Smooth muscle cell (in vitro differentiated cells): ENCODE measurements around the gene NPS. TPM values are rescaled to one million over a fixed set of nuclear protein-coding genes. Genes with fewer than 3 reads are reported as not detected.

Experiments used
- DNase-seq: peaks from one replicate; lab custom pipeline; 2025; ENCODE audit not compliant: unreplicated experiment; lab: John Stamatoyannopoulos, UW
- H2AFZ ChIP-seq: fragments of 200-600 bp; sonication (generic); 2 replicates; pipeline ENCODE4 v1.6.0; 2016; ENCODE audit warnings: antibody characterized with exemption, low read depth, mild to moderate bottlenecking
- H3F3A ChIP-seq: fragments of 200-600 bp; sonication (generic); 2 replicates; pipeline ENCODE4 v1.6.0; 2017; ENCODE audit warnings: antibody characterized with exemption, low read depth
- H3K27ac ChIP-seq: fragments of 200-600 bp; sonication (generic); 2 replicates; pipeline ENCODE4 v1.5.1; 2016; ENCODE audit warnings: low read depth, mild to moderate bottlenecking
- H3K27me3 ChIP-seq: fragments of 200-600 bp; sonication (generic); 2 replicates; pipeline ENCODE4 v1.6.1; 2016; ENCODE audit warnings: low read depth, mild to moderate bottlenecking
- H3K36me3 ChIP-seq: fragments of 200-600 bp; sonication (generic); 2 replicates; pipeline ENCODE4 v1.5.1; 2016; ENCODE audit warnings: low read depth
- H3K4me1 ChIP-seq: fragments of 200-600 bp; sonication (generic); 2 replicates; pipeline ENCODE4 v1.5.1; 2016; ENCODE audit warnings: low read depth
- H3K4me2 ChIP-seq: fragments of 200-600 bp; sonication (generic); 2 replicates; pipeline ENCODE4 v1.6.0; 2016; ENCODE audit warnings: mild to moderate bottlenecking
- H3K4me3 ChIP-seq: fragments of 200-600 bp; sonication (generic); 2 replicates; pipeline ENCODE4 v1.5.1; 2016; ENCODE audit warnings: mild to moderate bottlenecking
- H3K79me2 ChIP-seq: fragments of 200-600 bp; sonication (generic); 2 replicates; pipeline ENCODE4 v1.6.0; 2016; ENCODE audit warnings: low read depth, mild to moderate bottlenecking
- H3K9ac ChIP-seq: fragments of 200-600 bp; sonication (generic); 2 replicates; pipeline ENCODE4 v1.6.0; 2016; ENCODE audit warnings: low read depth
- H3K9me3 ChIP-seq: fragments of 200-600 bp; sonication (generic); replicated peaks from 2 replicates; pipeline ENCODE4 v1.5.1; 2016; ENCODE audit warnings: low read depth
- H4K20me1 ChIP-seq: fragments of 200-600 bp; sonication (generic); 2 replicates; pipeline ENCODE4 v1.6.0; 2016; ENCODE audit warnings: low read depth
- CTCF ChIP-seq: fragments of 200-600 bp; sonication (generic); IDR thresholded peaks from 2 replicates; pipeline ENCODE4 v1.5.1; 2017; ENCODE audit warnings: borderline replicate concordance, mild to moderate bottlenecking, antibody characterized with exemption; ENCODE audit not compliant: insufficient read depth, poor library complexity, severe bottlenecking
- WGBS: methylation state at CpG from one replicate; pipeline ENCODE4 v1.1.7; 2016; ENCODE audit warnings: low lambda C conversion rate; 5-methylcytosine and 5-hydroxymethylcytosine counted together
- polyA plus RNA-seq: library from polyadenylated mRNA; unstranded; fragments of >200 nt; fragmentation: Nextera tagmentation; extraction: Ambion mirVana; gene quantifications from 2 replicates; pipeline ENCODE4 v1.2.1, GENCODE V29; 2016
- total RNA-seq: library from RNA; depleted of rRNA; stranded (reverse); fragments of >200 nt; gene quantifications from 2 replicates; pipeline ENCODE4 v1.2.3, GENCODE V29; 2014

The NPS gene
- total and polyA plus RNA-seq, 2 experiments from 2014 or later, result not detected

DNA sequence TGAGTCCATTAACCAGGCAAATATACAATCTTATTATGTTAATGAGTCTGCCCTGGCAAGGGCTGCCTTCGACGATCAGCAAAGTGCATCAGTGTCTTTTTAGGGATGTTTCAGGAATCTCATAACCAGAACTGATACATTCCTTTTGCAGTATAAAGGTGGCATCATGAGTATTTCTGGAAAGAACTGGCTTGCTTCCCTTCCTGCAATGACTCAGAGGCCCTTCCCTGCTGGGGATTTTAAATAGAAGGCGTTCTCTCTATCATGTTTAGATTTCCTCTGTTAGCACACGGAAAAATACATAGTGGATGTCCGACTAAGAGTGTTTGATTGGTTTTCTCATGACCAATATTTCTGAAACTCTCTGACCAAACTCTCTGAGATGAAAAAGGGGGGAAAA is 1.8 kb downstream of the NPS start:
- no peaks in the 10 kb centered on the region for H3K4me1 ChIP-seq
- no peak for TF ChIP-seq CTCF
- H3K27me3 ChIP-seq, result peaks cover 6% of the 10 kb centered on the region
- H3K79me2 ChIP-seq, result no peaks in the 10 kb centered on the region
- no peak for DNase-seq
- H3K9me3 ChIP-seq, result no peaks in the 10 kb centered on the region
- no peaks in the 10 kb centered on the region for H3F3A ChIP-seq
- H3K4me2 ChIP-seq, result no peak overlapping the region
- no peak overlapping the region for H3K27ac ChIP-seq
- no peaks in the 10 kb centered on the region for H4K20me1 ChIP-seq
- no peaks in the 10 kb centered on the region for H3K36me3 ChIP-seq
- H3K9ac ChIP-seq, result no peak overlapping the region
- 74% methylated on average over 5 of the region's 5 CpGs for WGBS
- H2AFZ ChIP-seq, result no peak overlapping the region
- no peak overlapping the region for H3K4me3 ChIP-seq

GRCh38 chr10:127552446-127552845 is 3.3 kb downstream of the NPS start:
- Histone ChIP-seq H3K79me2 (no peaks in the 10 kb centered on the region), H3K4me1 (no peaks in the 10 kb centered on the region), H2AFZ (no peak overlapping the region), H3F3A (no peaks in the 10 kb centered on the region), H3K27me3 (peaks cover 6% of the 10 kb centered on the region), H3K4me3 (no peak overlapping the region), H3K9ac (no peak overlapping the region), H3K36me3 (no peaks in the 10 kb centered on the region), H4K20me1 (no peaks in the 10 kb centered on the region), H3K27ac (no peak overlapping the region), H3K4me2 (no peak overlapping the region), H3K9me3 (no peaks in the 10 kb centered on the region)
- no peak for DNase-seq
- no peak for TF ChIP-seq CTCF
- WGBS, result 82% methylated on average over 4 of the region's 4 CpGs

DNA sequence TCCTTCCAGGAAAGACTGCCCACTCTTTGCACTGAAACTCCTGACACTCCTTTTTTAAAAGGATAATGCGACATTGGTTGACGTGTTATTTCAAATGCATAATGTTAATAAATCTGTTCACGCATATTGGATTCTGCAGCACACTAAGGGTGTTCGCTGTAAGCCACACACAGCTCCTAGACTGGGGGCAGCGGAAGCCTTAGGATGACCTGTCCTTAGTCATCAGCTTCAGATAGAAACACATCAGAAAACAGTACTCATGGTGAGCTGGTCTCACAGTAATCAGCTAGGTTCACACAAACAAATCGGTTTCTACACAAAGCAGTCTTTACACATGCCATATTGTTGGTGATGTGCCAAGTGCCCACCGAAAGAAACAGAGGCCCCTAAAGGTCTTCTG is 4.3 kb downstream of the NPS start:
- no peaks in the 10 kb centered on the region for H3K9me3 ChIP-seq
- no peak overlapping the region for H3K27ac ChIP-seq
- no peaks in the 10 kb centered on the region for H3K36me3 ChIP-seq
- WGBS, result 87% methylated on average over 7 of the region's 7 CpGs
- peaks cover 6% of the 10 kb centered on the region for H3K27me3 ChIP-seq
- no peaks in the 10 kb centered on the region for H3K79me2 ChIP-seq
- H3K4me2 ChIP-seq, result no peak overlapping the region
- H4K20me1 ChIP-seq, result no peaks in the 10 kb centered on the region
- TF ChIP-seq CTCF, result no peak
- no peak overlapping the region for H3K9ac ChIP-seq
- H2AFZ ChIP-seq, result no peak overlapping the region
- H3K4me3 ChIP-seq, result no peak overlapping the region
- H3K4me1 ChIP-seq, result no peaks in the 10 kb centered on the region
- DNase-seq, result no peak
- H3F3A ChIP-seq, result no peaks in the 10 kb centered on the region

- Histone ChIP-seq H3K4me2 (no peak overlapping the region), H3F3A (no peaks in the 10 kb centered on the region), H2AFZ (no peak overlapping the region), H3K36me3 (no peaks in the 10 kb centered on the region), H3K27me3 (peaks cover 6% of the 10 kb centered on the region), H3K79me2 (no peaks in the 10 kb centered on the region), H3K9ac (no peak overlapping the region), H3K27ac (no peak overlapping the region), H4K20me1 (no peaks in the 10 kb centered on the region), H3K4me1 (no peaks in the 10 kb centered on the region), H3K4me3 (no peak overlapping the region), H3K9me3 (no peaks in the 10 kb centered on the region)
- WGBS, result 10% methylated on average over 11 of the region's 11 CpGs
- DNase-seq, result no peak
- TF ChIP-seq CTCF, result no peak
These were observed 7.8 kb downstream of the NPS start for GRCh38 chr10:127556916-127557315.
